Activated T-cell treated with anti-CD3 and anti-CD28 coated beads, Interleukin-2, amount 50 U/mL, for 48 hours (primary cell): Measurements from ENCODE around the gene RITA1.
"Not testable (repeated sequence)": the region's sequence is repeated elsewhere in the genome, so short reads cannot be mapped to it uniquely, and the experiment has no call there.

Experiments
- DNase-seq, 2 experiments: peaks; one replicate each; pipeline ENCODE4 v3.0.0-alpha.2; 2020

The RITA1 gene

DNA sequence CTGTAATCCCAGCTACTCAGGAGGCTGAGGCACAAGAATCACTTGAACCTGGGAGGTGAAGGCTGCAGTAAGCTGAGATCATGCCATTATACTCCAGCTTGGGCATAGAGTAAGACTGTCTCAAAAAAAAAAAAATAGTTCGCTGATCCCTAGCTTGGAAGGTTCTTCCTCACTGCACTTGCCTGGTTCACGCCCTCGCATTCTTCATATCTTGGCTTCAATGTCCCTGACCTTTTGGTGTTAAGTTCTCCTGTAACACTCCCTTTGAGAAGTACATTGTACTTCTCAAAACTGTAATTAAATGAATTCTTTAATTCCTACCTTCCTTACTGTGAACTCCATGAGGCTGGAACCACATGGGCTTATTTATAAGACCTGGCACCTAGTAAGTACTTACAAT lies 19.3 kb downstream of the RITA1 start:
- no peak for DNase-seq

DNA sequence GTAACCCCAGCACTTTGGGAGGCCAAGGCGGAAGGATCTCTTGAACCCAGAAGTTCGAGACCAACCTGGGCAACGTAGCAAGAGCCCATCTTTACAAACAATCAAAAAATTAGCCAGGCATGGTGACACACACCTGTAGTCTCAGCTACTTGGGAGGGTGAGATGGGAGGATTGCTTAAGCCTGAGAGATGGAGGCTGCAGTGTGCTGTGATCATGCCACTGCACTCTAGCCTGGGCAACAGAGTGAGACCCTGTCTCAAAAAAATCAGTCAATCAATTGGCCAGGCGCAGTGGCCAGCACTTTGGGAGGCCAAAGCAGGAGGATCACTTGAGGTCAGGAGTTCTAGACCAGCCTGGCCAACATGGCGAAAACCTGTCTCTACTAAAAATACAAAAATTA lies 21.3 kb downstream of the RITA1 start:
- not testable (repeated sequence) for DNase-seq

DNA sequence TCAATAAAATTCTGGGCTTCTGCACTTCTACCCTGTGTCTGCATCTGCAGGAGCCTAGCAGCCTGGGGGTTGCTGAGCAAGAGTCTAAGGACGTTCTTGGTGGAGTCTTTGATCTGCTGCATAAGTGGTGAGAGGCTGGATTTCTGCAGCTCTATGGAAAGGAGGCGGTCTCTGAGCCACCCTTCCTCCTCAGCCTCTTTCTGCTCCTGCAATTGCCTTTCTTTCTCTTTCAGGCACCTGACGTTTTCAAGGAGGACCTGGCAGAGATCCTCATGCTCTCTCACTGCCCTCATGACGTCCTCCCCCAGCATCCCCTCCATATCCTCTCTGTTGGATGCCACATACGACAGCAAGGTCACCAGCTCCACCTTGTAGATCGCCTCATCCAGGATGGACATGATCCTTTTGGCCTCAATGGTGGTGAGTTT lies 22.1 kb downstream of the RITA1 start:
- DNase-seq = no peak

DNA sequence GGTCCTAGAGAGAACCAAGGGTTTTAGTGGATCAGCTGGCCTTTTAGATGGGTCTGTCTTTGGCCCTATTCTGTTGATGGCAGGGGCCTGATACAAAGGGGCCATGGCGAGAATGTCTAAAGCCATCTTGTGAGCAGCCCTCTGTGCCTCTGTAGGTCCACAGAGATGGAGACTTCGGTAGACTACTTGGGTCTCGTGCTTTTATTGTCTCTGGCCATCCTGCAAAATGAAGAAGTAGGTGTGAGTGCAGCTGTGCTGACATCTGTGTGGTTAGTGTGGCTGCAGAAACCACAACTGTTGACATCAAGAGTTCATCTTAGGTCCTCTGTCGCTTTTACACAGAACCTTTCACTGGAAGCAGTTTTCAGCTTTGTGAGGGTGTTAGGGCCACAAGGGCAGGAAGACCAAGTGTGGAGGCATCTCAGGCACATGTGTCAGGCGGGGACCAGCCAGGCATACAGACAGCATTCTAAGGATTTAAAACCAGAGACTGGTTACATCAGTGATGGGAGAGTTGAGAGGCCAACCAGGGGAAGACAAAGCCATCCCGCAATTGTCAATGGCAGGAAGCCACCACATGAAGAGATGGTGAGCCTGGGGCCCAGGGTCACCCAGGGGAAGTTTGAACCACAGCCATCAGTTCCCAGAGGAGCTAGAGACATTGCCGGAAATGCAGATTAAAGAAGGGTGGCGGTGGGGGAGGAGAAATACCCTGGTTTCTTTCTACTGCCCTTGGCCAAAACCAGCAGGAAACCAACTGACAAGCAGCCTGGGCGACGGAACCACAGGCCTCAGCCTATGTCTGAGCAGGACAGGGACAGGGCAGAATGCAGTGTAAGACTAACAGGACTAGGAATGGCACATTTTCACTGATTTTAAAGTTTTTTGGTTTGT lies 22.8 kb downstream of the RITA1 start:
- DNase-seq = peak; percentile 77 to 79

DNA sequence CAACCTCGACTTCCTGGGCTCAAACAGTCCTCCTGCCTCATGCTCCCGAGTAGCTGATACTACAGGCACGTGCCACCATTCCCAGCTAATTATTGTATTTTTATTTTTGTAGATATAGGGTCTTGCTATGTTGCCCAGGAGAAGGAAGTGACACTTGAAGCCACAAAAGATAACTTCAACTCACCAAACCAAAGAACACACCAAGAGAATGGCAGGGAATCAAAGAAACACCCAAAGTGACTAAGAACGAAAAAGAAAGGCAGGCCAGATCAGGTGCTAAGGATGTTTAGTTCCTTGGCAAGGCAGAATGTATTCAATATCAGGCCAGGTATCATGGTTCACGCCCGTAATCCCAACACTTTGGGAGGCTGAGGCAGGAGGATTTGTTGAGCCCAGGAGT lies 25.6 kb downstream of the RITA1 start:
- DNase-seq = no peak

DNA sequence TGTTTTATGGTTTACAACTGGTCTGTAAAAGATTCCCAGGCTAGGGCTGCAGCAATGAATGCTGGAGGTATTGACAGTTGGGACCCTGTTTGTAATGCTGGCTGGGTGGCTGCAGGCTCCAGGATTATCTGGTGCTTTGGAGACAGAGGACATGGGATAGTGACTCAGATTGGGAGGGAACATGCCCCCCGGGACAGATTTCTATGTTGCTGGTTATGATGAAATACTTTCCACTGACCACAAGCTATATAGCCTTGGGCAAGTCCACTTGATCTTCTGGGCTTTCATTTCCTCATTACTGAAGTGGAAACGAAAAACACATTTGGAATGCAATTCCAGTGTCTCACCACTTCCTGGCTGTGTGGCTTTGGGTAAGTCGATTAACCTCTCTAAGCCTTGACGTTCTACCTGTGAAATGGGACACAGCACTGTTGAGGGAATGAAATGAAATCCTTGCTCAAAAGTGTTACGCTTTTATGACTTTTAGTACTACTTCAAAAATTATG lies 29.4 kb downstream of the RITA1 start:
- peak in 1 of 2 experiments; percentile 30 for DNase-seq

DNA sequence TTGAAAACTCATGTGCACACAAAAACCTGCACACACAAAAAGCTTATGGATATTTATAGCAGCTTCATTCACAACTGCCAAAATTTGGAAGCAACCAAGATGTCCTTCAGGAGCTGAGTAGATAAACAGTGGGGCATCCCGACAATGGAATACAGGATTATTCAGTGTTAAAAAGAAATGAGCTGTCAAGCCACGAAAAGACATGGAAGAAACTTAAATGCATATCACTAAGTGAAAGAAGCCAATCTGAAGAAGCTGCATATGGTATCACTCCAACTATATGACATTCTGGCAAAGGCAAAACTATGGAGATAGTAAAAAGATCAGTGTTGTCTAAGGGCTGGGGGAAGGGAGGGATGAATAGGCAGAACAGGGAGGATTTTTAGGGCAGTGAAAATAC lies 30.5 kb downstream of the RITA1 start:
- DNase-seq = no peak

DNA sequence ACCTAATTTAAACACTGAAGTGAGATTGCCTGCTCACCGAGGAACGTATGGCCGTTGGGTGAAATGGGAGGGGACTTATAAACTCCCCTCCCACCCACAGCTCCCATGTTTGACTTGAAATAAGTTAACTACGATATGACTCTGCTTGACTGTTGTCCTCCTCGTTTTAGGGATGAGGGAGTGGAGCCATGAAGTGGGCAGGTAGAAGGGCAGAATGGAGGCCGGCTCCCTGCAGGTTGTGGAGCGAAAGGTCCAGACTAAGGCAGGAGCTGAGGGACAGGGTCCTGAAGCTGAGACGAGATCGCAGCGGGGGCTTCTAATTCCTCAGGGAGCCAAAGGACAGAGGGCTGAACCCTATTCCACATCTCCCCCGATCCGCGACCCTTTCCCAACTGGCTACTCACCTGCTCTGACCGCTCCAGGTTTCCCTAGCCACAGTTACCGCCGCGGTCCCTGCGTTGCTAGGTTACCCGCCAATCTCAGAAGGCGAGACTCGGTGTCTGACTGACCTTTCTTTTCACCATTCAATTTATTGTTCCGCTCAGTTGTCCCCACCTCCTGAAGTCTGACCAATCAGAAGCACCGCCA lies 35.2 kb downstream of the RITA1 start:
- DNase-seq = no peak

DNA sequence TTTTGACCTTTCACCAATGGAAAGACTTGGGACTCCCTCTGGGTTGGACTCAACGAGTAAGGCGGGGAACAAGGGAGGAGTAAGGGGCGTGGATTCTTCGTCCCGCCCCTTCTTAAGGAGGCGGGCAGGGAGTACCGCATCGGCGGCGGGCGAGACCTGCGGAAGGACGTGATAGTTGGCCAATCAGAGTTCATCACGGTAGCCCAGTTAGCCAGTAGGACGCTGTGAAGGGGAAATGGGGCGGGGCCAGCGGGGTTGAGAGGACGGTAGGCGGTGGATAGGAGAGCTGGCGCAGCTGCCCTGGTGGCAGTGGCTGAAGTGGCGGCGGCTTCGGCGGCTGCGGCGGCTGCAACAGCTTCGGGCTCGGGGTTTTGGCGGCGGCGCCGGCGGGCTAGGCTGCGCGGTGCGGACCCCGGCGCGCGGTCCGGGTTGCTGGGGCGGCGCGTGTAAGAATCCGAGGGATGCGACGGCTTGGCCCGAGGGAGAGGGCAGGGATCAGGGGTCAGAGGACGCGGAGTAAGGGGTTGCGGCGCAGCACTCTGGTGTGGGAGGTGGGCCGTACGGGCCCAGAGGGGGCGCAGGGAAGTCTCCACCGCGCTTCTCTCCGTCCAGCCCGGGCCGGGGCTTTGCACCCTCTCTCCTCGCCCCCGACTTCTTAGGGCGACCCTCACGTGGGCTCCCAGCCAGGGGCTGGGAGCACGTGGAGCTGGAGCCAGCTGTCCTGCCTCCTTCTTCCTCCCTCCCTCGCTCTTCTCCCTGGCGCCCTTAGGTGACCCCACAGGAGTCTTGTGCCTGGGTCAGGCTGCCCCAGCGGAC lies 35.9 kb downstream of the RITA1 start, which contains the start of gene TPCN1:
TPCN1 (plus strand) TSS at position 284 of the 816 bp plus-strand sequence. CDS start 5,389 bp downstream, outside the sequence.
- DNase-seq = peak; percentile 99 to 100

DNA sequence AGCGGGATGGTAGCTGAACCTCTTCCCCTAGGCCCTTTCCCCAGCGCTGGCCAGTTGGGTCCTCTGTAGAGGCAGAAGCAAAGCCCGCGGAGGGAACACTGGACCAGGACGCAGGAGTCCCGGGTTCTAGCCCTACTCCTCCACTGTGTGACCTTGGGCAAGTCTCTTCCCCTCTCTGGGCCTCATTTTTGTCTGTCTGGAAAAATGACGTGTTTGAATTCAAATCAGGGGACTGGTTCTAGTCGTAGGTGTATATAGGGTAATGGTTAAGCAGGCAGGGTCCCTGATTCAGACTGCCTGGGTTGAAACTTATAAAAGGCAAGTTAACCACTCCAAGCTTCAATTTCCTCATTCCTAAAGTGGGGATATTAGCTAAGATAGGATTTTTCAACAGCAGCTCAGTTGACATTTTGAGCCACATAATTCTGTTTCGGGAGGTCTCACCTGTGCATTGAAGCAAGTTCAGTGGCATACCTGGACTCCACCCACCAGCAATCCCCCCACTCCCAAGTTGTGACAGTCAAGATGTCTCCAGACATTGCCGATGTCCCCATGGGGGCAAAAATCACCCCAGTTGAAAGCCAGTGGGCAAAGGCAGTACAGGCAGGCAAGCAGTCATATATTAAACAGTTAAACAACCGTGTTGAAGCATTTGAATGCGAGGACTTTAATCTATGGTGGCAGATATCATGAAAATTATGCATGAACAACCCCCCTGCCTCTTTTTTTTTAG lies 36.6 kb downstream of the RITA1 start:
- peak; percentile 29 to 60 for DNase-seq

DNA sequence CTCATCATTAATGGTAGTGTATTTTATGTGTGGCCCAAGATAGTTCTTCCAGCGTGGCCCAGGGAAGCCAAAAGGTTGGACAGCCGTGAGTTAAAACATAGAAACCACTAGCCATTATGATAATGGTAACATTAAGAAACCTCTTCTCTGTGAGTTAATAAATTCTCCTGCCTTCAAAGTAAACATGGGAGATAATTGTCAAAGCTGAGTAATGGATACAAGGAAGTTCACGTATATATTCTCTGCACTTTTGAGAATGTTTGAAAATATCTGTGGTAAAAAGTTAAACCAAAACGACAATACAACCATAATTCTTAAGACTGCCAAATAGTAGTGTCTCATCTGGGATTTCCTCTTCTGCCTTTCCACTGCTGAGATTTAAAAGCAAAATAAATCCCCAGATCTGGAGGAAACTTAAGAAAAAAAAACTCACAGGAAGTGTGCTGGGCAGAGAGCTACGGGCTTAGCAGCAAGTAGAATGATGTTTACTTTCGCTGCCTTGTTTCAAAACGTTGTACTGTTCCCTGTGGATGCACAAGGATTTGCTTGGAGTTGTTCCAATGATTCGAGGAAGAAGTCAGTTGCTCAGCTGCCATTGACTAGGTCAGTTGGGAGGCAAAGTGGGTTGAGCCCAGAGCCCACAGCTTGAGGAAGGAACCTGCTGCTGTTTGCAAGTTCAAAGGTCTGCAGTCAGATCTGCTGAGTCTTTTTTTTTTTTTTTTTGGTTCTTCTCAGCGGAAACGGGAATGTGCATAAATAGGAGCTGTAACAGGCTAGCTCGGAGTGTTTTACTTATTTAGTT lies 37.4 kb downstream of the RITA1 start:
- no peak for DNase-seq

DNA sequence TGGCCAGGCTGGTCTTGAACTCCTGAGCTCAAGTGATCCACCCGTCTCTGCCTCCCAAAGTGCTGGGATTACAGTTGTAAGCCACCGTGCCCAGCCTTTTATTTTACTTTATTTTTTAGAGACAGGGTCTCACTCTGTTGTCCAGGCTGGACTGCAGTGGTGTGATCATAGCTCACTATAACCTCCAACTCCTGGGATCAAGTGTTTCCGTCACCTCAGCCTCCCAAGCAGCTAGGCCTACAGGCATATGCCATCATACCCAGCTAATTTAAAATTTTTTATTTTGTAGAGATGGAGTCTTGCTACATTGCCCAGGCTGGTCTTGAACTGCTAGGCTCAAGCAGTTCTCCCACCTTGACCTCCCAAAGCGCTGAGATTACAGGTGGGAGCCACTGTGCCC lies 39.4 kb downstream of the RITA1 start:
- no peak for DNase-seq

DNA sequence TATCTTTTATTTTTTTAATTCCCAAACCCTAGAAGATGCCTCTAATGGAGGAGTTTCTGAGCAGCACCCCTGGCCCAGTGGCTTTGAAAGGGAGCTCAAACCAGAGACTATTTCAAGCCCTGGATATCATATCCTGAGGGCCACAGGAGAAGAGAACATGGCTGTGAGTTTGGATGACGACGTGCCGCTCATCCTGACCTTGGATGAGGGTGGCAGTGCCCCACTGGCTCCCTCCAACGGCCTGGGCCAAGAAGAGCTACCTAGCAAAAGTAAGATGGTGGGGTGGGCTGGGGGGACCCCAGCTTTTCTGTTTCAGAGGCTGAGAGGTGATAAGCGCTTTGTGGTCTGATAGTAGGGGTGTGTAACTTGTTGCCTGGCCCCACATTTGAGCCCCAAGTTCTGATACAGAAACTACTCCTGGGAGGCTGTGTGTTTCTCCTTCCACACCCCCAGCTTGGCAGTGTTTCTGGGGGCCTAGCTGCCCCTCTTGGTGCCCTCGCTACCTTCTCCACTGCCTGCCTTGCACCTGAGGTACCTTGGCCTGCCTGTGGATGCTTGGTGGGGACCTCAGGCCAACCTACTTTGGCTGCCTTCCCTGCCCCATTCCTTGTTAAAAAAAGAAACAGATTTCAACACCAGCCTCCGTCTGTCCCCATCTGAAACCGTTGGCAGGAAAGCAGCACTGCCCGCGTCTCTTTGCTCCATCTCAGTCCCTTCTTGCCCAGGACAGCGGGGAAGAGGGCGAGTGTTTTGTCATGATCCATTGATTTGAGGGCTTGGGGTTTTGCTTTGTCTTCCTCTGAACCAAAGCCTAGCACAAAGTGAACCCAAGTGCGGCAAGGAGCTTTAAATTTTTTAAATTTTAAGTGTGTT lies 41.4 kb downstream of the RITA1 start:
- DNase-seq = no peak

DNA sequence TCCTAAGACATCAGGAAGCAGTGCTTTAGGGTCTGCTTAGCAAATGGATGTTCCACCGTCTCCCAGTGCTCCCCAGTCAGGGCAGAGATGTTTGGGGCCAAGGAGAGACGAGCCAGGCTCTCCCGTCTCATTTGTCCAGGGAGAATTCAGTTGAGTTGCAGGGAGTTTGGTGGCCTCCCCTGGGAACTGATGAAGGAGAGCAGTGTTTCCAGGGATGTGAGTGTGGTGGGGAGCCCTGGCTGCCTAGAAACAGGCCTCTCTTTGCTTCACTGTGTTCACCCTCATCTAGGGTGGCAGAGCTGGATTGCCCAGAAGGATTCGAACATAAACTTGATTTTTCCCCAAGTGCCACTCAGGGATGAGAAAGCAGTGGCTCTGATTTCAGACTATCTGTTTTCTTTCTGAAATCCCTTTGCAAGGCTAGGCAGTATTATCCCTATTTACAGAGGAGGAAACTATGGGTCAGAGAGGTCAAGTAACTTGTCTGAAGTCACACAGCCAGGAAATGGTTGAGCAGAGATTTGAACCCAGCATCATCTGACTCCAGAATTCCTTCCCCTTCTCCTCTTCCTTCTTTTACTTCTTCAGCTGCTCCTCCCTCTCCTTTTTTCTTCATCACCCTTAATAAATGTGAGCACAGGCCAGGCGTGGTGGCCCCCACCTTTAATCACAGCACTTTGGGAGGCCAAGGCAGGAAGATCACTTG lies 42.3 kb downstream of the RITA1 start:
- DNase-seq = no peak

DNA sequence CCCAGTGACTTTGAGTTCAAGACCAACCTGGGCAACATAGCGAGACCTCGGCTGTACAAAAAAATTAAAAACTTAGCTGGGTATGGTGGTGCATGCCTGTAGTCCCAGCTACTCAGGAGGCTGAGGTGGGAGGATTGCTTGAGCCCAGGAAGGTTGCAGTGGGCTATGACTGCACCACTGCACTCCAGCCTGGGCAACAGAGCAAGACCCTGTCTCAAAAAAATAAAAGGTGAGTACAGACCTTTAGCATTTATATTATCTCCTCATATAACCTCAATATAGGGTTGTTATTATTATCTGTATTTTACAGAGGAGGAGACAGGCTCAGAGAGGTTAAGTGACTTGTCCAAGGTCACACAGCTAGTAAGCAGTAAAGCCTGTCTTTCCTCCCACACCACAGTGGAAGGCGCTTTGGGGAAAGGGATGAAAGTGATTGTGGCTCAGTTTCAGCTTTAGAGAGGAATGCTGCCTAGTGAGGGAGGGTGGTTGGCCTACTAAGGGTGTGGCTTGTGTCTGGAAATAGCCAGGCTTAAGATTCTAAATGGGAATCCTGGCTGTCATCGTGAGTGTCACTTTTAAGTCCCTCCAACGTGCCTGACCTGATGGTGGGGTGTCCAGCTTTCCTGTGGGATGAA lies 43.0 kb downstream of the RITA1 start:
- no peak for DNase-seq

DNA sequence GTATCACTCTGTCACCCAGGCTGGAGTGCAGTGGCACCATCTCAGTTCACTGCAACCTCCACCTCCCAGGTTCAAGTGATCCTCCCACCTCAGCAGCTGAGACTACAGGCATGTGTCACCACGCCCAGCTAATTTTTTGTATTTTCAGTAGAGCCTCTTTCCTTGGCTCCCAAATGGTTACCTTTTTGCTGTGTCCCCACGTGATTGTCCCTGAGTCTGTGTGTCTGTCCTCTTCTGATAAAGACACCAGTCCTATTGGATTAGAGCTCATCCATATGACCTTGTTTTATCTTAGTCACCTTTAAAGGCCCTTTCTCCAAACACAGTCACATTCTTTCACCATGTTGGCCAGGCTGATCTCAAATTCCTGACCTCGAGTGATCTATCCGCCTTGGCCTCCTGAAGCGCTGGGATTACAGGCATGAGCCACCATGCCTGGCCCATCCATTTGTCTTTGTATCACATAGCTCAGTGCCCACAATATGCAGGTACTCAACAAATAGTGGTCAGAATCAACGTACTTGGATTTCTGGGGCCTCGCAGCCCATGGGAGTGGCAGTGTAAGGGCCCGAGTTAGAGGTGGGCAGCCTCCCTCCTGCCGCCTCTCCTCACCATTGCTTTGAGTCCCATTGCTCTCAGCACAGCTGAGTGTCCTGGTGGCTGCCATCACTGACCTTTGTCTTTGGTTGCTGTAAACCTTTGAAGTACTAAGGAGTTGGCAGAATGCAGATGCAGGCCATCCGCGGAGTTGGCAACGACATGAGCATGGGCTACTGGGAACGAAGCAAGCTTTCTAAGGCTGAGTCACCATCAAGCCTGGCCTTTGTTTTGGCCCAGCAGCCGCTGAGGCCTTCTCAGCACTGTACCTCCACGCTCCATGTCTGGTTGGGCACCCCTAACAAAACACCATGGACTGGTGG lies 45.1 kb downstream of the RITA1 start:
- no peak for DNase-seq

DNA sequence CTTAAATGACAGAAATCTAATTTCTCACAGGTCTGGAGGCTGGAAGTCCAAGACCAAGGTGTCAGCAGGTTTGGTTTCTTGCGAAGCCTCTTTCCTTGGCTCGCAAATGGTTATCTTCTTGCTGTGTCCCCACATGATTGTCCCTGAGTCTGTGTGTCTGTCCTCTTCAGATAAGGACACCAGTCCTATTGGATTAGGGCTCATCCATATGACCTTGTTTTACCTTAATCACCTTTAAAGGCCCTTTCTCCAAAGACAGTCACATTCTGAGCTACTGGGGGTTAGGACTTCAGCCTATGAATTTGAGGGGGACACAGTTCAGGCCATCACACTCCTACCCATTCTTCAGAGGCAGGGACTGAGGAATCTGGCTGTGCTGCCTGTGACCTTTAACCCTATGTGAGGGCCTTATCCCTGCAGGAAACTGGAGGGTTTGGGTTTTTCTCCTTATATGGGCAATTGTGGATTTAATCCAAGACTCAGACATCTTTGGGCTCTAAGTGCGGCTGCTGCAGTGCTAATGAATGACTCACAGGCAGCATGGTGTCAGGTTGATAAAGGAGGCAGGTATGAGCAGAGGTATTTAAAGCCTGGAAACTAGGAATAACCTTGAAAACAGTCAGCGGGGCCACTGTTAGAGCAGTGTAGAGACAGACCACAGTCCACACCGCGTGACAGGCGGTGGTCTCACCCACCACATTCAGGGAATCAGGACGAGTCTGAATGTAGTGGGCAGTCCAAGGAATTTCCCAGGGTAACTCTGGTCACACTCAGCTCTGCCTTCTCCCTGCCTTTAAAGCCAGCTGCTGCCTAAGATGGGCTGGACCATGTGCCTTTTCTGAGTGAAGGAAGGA lies 45.9 kb downstream of the RITA1 start:
- no peak for DNase-seq
